Cortex of kidney (tissue), 1 donor: ENCODE measurements around the gene HASPIN.

ENCODE experiments used
- DNase-seq: peaks from one replicate; lab custom pipeline; 2025; lab: John Stamatoyannopoulos, UW

The HASPIN gene

GRCh38 chr17:3765981-3766380, 42.3 kb downstream of the HASPIN start:
- no peak for DNase-seq

GRCh38 chr17:3766779-3767178, 43.1 kb downstream of the HASPIN start:
- no peak for DNase-seq

GRCh38 chr17:3768341-3768740, 44.6 kb downstream of the HASPIN start:
- no peak for DNase-seq

- no peak for DNase-seq
These were observed 45.1 kb downstream of the HASPIN start for GRCh38 chr17:3768769-3769168.

GRCh38 chr17:3770466-3770865, 46.8 kb downstream of the HASPIN start:
- no peak for DNase-seq

- DNase-seq, result no peak
These were observed 47.4 kb downstream of the HASPIN start for GRCh38 chr17:3771140-3771539.

GRCh38 chr17:3772764-3773163, 49.1 kb downstream of the HASPIN start:
- DNase-seq, result no peak

- no peak for DNase-seq
These were observed 49.8 kb downstream of the HASPIN start for GRCh38 chr17:3773511-3773910.

GRCh38 chr17:3773966-3774365, 50.3 kb downstream of the HASPIN start:
- no peak for DNase-seq
